GM18498 (cell line): ENCODE measurements around the gene RNF38.
"Not testable (repeated sequence)": the region's sequence is repeated elsewhere in the genome, so short reads cannot be mapped to it uniquely, and the experiment has no call there.

Experiments
- ATAC-seq: cut with Tn5 transposase; IDR thresholded peaks from one replicate; pipeline ENCODE4 v1.9.1; 2021; ENCODE audit warnings: mild to moderate bottlenecking, moderate library complexity; ENCODE audit not compliant: unreplicated experiment

RNF38 gene

GRCh38 chr9:36336131-36336907 is 63.8 kb downstream of the RNF38 start:
- no peak for ATAC-seq

- no peak for ATAC-seq
These were observed 68.1 kb downstream of the RNF38 start for GRCh38 chr9:36332006-36332405.

GRCh38 chr9:36328798-36329411 is 71.2 kb downstream of the RNF38 start:
- peak; percentile 57 for ATAC-seq

- ATAC-seq = no peak
These were observed 74.8 kb downstream of the RNF38 start for GRCh38 chr9:36325081-36325828.

GRCh38 chr9:36323926-36324325 is 76.1 kb downstream of the RNF38 start:
- ATAC-seq = no peak

GRCh38 chr9:36322462-36322861 is 77.6 kb downstream of the RNF38 start:
- no peak for ATAC-seq

GRCh38 chr9:36321903-36322302 is 78.2 kb downstream of the RNF38 start:
- not testable (repeated sequence) for ATAC-seq

GRCh38 chr9:36320466-36320865 is 79.6 kb downstream of the RNF38 start:
- ATAC-seq = no peak

- ATAC-seq = no peak
These were observed 80.3 kb downstream of the RNF38 start for GRCh38 chr9:36319806-36320205.

GRCh38 chr9:36319183-36319582 is 80.9 kb downstream of the RNF38 start:
- no peak for ATAC-seq

GRCh38 chr9:36318212-36318802 is 81.8 kb downstream of the RNF38 start:
- no peak for ATAC-seq

GRCh38 chr9:36317766-36318165 is 82.3 kb downstream of the RNF38 start:
- no peak for ATAC-seq

GRCh38 chr9:36316611-36317317 is 83.3 kb downstream of the RNF38 start:
- no peak for ATAC-seq

GRCh38 chr9:36316049-36316448 is 84.0 kb downstream of the RNF38 start:
- ATAC-seq = no peak

- ATAC-seq = no peak
These were observed 84.8 kb downstream of the RNF38 start for GRCh38 chr9:36315283-36315682.

- no peak for ATAC-seq
These were observed 85.3 kb downstream of the RNF38 start for GRCh38 chr9:36314740-36315139.

GRCh38 chr9:36306471-36307306 is 93.4 kb downstream of the RNF38 start:
- no peak for ATAC-seq

- ATAC-seq = not testable (repeated sequence)
These were observed 95.7 kb downstream of the RNF38 start for GRCh38 chr9:36304366-36304765.

- ATAC-seq = no peak
These were observed 98.8 kb downstream of the RNF38 start for GRCh38 chr9:36301227-36301626.

- no peak for ATAC-seq
These were observed 101.5 kb downstream of the RNF38 start for GRCh38 chr9:36298566-36298965.
